HG03460 (cell line): Measurements from ENCODE around the gene KLHDC7B.
A peak's percentile ranks its signal among the peaks of the same experiment; 100 is the strongest.

ENCODE experiments used
- ATAC-seq: cut with Tn5 transposase; IDR thresholded peaks from one replicate; pipeline ENCODE4 v1.9.1; 2021; ENCODE audit not compliant: unreplicated experiment

Gene KLHDC7B

GRCh38 chr22:50545522-50546325 lies at the start of gene KLHDC7B:
Gene KLHDC7B (plus strand): TSS chr22:50545899. CDS start chr22:50546244, 345 bp downstream.
- ATAC-seq: no peak

- ATAC-seq: no peak
Observed at GRCh38 chr22:50497093-50497492, 48.6 kb upstream of the KLHDC7B start.

DNA sequence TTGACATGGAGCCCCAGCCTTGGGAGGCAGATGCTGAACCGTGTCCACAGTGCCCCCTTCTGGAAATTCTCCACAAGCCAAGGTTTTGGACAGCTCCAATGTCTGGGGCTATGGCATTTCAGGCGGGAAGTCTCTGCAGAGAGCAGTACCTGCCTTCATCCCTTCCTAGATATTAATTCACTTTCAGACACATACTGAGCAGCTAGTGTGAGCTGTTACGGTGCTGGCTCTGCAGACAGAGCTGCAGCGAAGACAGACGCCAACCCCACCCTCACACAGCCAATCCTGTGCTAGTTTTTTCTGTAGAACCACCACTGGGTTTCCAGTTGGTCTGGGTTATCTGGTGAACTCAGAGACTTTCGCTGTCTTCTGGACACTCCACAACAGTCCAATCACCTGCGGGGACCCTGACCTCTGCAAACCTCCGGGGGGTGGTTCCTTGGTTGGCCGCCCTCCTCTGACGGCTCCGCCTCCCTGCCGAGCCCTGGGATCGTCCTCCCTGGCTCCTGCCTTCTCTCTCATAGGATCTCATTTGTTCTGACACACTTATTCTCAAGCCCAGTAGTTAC lies 47.3 kb upstream of the KLHDC7B start:
- no peak for ATAC-seq

DNA sequence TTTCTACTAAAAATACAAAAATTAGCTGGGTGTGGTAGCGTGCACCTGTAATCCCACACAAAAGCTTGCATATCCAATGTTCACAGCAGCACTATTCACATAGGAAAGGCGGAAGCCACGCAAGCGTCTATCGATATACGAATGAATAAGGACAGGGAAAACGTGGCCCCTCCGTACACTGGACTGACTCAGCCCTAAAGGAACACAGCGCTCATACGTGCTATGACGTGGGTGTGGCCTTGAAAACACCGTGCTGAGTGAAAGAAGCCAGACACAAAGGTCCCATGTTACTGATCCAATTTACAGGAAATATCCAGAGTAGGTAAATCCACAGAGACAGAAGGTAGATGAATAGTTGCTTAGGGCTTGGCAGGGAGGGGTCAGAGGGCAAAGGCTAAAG lies 45.2 kb upstream of the KLHDC7B start:
- ATAC-seq: no peak

- no peak for ATAC-seq
Observed at GRCh38 chr22:50502096-50502495, 43.6 kb upstream of the KLHDC7B start.

GRCh38 chr22:50502628-50503474 lies 42.8 kb upstream of the KLHDC7B start:
- no peak for ATAC-seq

GRCh38 chr22:50503475-50504145 lies 42.1 kb upstream of the KLHDC7B start:
- ATAC-seq: no peak

DNA sequence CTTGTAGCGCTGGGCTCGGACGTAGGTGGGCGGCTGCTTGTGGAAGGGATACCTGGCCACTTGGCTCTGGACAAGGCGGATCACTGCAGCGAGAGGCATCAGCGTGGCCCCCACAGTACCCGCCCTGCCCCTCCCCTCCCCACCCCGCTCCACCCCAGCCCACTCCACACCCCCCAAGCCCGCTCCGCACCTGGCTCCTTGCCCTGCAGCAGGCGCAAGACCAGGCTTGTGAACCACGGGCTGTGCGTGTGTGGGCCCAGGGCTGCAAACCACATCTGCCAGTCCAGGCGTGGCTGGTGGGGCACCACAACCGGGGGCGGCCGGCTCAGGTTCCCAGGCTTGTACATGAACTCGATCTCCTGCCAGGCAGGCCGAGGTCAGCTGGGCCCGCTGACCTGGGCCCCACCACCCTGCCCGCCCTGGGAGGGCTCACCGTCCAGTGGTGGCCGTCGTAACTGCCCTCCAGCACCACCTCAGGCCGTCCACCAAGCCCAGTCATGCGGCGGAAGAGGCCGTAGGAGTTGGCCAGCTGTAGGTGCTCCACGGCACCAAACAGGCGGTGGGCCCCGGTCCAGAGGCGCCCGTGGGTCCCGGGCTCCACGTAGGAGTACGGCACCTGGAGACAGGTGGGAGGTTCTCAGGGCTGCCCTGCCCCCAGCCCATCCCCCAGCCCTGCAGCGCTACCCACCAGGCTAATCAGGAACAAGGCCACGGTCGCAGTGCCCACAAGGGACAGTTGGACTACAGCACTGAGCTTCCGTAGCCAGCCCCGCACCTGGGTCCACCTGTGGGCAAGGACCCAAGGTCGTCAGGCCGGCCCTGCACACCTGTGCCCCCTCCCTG lies 41.1 kb upstream of the KLHDC7B start:
- ATAC-seq: no peak

- no peak for ATAC-seq
Observed at GRCh38 chr22:50505276-50505775, 40.4 kb upstream of the KLHDC7B start.

- no peak for ATAC-seq
Observed at GRCh38 chr22:50505776-50506610, 39.7 kb upstream of the KLHDC7B start.

DNA sequence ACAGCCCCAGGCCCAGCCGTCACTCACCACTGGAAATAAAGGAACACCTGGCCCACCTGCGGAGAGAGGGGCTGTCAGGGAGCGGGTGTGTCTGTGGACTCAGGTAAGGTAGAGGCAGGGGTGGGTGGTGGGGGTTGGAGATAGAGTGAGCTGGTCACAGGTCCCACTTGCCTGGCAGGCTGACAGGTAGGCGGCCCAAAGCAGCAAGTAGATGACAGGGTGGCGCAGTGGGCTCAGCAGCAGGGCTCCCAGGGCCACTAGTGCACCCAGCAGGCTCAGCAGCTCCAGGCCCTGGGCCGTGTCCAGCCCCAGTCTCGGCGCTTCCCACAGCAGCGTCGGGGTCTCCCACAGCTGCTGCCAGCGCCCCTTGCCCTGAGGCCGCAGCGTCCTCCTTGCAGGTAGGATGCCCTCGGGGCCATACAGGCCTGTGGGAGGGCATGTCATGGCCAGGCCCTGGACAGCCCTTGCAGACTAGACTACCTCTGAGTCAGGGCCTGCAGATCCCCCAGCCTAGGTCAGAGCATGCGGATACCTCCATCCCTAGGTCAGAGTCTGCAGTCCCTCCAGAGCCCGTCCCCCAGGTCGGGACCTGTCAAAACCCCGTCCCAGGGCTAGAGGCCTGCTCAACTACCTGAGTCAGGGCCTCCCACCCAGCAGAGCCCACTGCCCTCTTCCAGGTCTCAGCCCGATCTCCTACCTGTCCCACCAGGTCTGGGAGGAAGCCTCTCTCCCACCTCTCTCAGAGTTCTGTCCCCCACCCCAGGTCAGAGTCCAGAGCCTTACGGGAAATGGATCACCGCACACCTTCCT lies 38.9 kb upstream of the KLHDC7B start:
- ATAC-seq: no peak

DNA sequence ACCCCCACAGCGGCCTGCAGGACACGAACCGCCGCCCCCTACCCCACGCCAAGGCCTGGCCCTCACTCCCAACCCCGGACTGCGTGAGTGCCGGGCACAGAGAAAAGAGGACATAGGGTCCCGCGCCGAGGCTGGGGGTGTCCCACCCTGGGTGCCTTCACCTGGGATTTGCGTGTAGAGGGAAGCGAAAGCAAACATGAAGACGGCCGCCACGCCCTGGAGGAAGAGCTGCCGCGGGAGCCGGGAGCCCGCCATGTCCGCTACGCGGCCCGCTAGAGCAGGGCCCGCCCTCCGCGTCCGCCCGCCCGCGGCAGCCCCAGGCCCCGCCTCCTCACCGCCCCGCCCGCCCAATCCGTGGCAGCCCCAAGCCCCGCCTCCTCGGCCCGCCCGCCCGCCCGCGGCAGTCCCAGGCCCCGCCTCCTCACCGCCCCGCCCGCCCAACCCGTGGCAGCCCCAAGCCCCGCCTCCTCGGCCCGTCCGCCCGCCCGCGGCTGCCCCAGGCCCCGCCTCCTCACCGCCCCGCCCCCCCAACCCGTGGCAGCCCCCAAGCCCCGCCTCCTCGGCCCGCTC lies 38.2 kb upstream of the KLHDC7B start, which contains the start of gene LMF2:
Gene LMF2 (minus strand): TSS at position 282 of the 570 bp plus-strand sequence. CDS start 27 bp downstream, at position 255.
- peak; percentile 62 for ATAC-seq

DNA sequence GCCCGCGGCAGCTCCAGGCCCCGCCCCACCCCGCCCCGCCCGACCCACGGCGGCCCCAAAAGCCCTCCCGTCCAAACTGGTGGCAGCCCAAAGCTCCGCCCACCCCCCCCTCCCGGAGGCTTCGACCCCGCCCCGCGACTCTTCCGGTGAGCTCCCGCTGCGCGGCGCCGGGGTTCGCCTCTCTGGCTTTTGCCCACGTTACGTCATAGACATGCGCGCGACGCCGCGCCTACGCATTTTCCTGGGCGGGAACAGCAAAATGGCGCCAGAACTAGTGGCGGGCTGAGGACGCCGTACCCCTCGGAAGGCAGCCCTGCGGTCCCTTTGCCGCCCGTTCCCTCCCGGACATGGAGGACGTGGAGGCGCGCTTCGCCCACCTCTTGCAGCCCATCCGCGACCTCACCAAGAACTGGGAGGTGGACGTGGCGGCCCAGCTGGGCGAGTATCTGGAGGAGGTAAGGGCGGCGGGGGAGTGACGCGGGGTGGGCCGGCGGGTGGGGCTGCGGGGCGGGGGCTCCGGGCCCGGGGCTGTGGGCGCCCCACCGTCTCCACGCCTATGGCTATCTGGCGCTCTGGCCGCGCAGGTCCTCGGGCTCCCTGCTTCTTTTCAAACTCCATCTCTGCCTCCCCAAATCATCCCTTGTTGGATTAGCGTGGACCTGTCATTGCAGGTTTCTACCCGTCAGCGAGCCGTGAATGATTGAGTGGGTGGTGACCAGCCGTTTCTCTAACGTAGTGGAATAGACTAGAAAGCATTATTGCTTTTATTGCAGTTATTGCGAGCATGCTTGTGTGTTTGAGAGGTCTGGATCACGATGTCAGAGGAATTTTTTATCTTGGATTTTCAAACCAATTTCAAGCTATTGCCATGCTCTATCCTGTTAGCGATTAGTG lies 37.5 kb upstream of the KLHDC7B start, which contains the start of gene NCAPH2:
Gene NCAPH2 (plus strand): TSS at position 234 of the 894 bp plus-strand sequence. CDS start 114 bp downstream, at position 348.
- peak; percentile 66 for ATAC-seq

GRCh38 chr22:50508897-50509296 lies 36.8 kb upstream of the KLHDC7B start:
- ATAC-seq: no peak

GRCh38 chr22:50513175-50513574 lies 32.5 kb upstream of the KLHDC7B start:
- no peak for ATAC-seq

- no peak for ATAC-seq
Observed at GRCh38 chr22:50516068-50516467, 29.6 kb upstream of the KLHDC7B start.

DNA sequence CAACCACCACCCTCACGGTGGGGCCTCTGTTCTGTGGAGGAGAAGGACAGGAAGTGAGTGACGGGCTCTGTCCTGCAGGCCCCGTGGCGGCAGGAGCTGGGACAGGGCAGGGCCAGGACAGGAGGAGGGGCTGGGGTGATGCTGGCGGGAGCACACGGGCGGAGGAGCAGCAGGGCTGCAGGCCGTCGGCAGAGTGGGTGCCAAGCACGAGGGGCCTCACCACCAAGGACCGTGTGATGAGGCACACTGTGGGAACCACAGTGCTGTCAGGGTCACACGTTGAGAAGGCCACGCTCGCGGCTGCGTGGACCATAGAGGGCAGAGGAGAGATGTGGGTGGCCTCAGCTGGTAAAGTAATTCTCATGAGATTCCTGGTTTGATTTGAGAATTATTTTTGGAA lies 28.8 kb upstream of the KLHDC7B start:
- no peak for ATAC-seq
